SH-SY5Y (cell line): ENCODE measurements around the gene SLC4A9.

Experiments
- GATA2 ChIP-seq: IDR thresholded peaks from 2 replicates; pipeline ENCODE4 v1.6.1; 2011; ENCODE audit warnings: mild to moderate bottlenecking, low read depth, low read length
- GATA3 ChIP-seq: IDR thresholded peaks from 2 replicates; pipeline ENCODE4 v1.6.1; 2011; ENCODE audit warnings: low read depth, mild to moderate bottlenecking, low read length, moderate library complexity

DNA sequence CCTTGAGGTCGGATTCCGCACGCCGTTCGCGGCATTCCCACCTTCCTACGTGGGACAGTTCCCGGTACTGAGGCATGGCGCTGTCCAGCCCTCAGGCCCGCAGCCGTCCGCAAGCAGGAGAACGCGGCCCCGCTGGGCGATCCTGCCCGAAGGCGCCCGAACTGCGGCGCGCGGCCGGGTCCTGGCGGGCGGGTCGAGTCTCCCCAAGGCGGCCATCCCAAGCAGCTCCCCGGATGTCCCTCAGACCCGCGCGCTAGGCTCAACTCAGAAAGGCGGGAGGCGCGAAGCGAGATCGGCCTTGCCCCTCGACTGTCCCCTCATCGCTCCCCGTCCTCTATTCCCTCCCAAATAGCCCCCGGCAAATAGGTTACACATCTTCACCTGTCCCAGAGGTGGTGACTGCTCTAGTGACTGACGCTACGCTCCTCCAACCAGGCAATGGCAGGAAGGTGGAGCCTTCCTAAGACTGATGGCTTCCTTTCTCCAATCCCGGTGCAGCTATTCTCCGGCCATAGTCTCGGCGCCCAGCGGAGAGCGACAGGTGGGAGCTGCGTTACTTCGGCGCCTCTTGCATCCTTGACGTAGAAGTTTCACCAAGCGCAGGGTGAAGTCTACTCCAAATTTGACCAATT is 40.9 kb downstream of the SLC4A9 start:
- no peak for TF ChIP-seq GATA2
- no peak for TF ChIP-seq GATA3
